T-helper 1 cell treated with Interleukin-12 subunit alpha and Interleukin-12 subunit beta and Interleukin-4 antibody, amounts not matched to agents 30 ng/mL and 1 ng/mL, for 36 hours (primary cell): ENCODE data around the gene PRAMEF17. TPM values are rescaled to one million over a fixed set of nuclear protein-coding genes. Genes with fewer than 3 reads are reported as not detected.

Experiments
- total RNA-seq: library from RNA; stranded (reverse); gene quantifications from 2 replicates; pipeline ENCODE4 v1.2.3, GENCODE V29; 2022

PRAMEF17 gene
- total RNA-seq, 1 donor from 2014 or later = not detected

Other genes starting within 250 kb of the PRAMEF17 start
- gene PRAMEF26, start 233.6 kb upstream of the PRAMEF17 start, total RNA-seq = not detected in 2 replicates
- gene HNRNPCL4, start 224.0 kb upstream of the PRAMEF17 start, total RNA-seq = not detected in 2 replicates
- gene PRAMEF9, start 217.8 kb upstream of the PRAMEF17 start, total RNA-seq = not detected in 2 replicates
- not detected in 2 replicates for gene PRAMEF13, start 188.2 kb upstream of the PRAMEF17 start, total RNA-seq
- not detected in 2 replicates for gene PRAMEF18, start 163.5 kb upstream of the PRAMEF17 start, total RNA-seq
- gene PRAMEF5, start 135.4 kb upstream of the PRAMEF17 start, total RNA-seq = not detected in 2 replicates
- not detected in 2 replicates for gene PRAMEF8, start 104.5 kb upstream of the PRAMEF17 start, total RNA-seq
- not detected in 2 replicates for gene PRAMEF33, start 86.1 kb upstream of the PRAMEF17 start, total RNA-seq
- not detected in 2 replicates for gene PRAMEF15, start 74.1 kb upstream of the PRAMEF17 start, total RNA-seq
- not detected in 2 replicates for gene PRAMEF14, start 42.5 kb upstream of the PRAMEF17 start, total RNA-seq
- not detected in 2 replicates for gene PRAMEF19, start 17.7 kb upstream of the PRAMEF17 start, total RNA-seq
- gene PRAMEF20, start 20.8 kb downstream of the PRAMEF17 start, total RNA-seq = not detected in 2 replicates
- not detected in 2 replicates for gene LRRC38, start 124.4 kb downstream of the PRAMEF17 start, total RNA-seq
- not detected in 2 replicates for gene PDPN, start 194.2 kb downstream of the PRAMEF17 start, total RNA-seq